HG02852 (cell line): Measurements from ENCODE around the gene TPGS2.
"Not testable (repeated sequence)": the region's sequence is repeated elsewhere in the genome, so short reads cannot be mapped to it uniquely, and the experiment has no call there.

Experiments
- ATAC-seq: cut with Tn5 transposase; IDR thresholded peaks from one replicate; pipeline ENCODE4 v1.9.1; 2021; ENCODE audit warnings: mild to moderate bottlenecking, moderate library complexity; ENCODE audit not compliant: unreplicated experiment

TPGS2 gene

DNA sequence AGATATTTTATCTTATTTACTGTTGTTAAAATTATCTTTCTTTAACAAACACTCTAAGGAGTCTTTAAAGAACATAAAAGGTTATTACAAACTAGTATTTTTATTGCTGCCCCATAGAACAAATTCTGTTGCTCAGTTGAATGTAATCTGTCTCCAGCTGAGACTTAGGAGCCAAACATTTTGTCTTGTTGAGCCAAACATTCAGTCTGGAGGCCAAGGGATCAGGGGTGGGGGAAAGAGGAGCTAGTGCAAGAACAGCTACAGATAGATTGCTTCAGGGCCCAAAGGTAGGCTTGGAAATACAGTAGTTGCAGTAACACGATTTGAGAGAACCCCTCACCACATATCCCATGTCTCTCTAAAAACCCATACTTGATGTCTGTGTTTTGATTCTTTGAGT lies 51.2 kb downstream of the TPGS2 start:
- ATAC-seq = no peak

GRCh38 chr18:36776650-36777049 lies 52.2 kb downstream of the TPGS2 start:
- no peak for ATAC-seq

- ATAC-seq = no peak
Measured at GRCh38 chr18:36775396-36775795, 53.4 kb downstream of the TPGS2 start.

DNA sequence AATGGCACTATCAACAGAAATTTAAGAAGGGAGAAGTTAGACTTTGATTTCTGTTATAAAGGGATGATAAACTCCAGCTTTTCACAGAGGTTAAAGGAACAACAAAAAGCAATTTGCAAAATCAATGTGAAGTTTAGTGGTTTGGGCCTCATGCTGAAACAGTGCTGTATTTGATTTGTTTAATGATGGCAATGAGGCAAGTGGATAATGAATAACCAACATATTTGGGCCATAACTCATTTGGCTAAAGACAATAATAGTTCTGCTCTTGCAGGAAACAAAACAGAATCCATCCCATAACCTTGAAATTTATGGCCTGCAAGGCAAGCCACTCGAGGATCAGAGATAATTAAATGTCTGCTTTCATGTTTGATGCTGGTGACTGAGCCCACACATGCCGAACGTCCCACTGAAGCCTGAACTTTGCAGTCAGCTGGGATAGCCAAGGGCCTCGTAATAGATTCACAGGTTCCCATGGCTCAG lies 56.5 kb downstream of the TPGS2 start:
- no peak for ATAC-seq

DNA sequence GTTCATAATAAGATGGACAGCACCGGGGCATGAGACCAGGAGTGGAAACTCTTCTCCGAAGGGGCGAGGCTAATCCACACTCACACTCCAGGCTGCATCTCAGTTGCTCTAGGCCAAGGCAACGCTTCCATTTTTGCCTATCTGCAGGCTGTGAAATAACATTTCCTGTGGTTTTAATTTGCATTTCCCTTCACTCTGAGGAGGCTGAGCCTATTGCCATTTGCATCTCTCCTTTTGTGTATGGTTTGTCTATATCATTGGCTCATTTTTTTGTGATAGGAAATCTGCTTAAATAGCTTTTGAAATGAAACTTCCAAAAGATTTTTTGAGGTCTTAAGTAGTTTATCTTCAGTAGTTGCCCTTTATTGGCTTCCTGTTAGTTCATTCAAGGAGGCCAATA lies 57.6 kb downstream of the TPGS2 start:
- ATAC-seq = peak; percentile 51

- no peak for ATAC-seq
Measured at GRCh38 chr18:36770315-36770946, 58.4 kb downstream of the TPGS2 start.

- ATAC-seq = no peak
Measured at GRCh38 chr18:36769611-36770314, 59.0 kb downstream of the TPGS2 start.

DNA sequence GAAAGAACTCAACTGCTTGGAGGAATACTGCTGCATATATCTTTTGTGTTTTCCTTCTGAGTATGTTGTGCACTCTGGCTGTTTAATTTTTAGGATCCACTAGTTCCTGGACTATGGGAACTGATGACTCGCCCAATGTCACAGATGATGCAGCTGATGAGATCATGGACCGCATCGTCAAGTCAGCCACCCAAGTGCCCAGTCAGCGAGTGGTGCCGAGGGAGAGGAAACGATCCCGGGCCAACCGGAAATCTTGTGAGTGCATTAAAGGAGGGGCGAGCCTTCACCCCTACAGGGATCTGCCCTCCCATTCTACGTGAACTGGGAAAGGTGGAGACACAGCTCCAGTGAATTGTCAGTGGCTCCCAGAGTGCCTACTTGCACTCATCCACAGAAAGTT lies 59.6 kb downstream of the TPGS2 start:
- ATAC-seq = no peak

DNA sequence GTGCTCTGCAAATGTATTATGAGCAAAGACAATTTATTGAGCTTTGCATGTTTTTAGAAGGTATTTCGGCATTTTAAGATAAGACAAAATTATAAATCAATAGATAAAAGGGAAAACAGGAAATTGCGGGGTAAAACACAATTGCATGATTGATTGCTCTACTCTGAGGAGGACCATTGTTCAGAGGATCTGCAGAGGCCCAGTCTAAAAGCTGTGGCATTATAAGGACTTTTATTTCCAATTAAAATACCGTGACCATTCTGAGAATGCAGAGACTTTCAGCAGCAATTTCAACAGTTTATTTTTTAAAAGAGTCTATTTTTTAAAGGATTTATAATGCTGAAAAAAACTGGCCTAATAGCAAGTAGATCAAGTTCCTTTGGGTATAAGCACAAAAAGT lies 62.0 kb downstream of the TPGS2 start:
- no peak for ATAC-seq

GRCh38 chr18:36762965-36763364 lies 65.8 kb downstream of the TPGS2 start:
- ATAC-seq = not testable (repeated sequence)

DNA sequence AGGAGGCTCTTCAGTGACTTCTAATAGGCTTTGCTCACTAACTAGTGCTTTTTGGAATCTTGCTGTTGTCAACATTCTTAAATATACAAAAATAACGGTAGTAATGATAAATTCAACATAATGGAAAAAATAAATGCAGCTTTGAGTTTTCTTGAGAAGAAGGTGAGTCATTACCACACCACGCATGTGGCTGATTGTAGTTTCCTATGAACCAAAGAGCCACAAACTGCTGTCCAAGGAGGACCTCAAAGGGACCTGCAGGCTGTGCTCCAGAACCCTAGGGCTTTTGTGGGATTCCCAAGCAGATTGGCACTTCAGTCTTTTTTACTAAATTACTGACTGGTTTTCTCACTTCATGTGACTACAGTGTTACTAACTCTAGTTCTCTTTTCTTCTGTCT lies 66.7 kb downstream of the TPGS2 start:
- ATAC-seq = no peak

- no peak for ATAC-seq
Measured at GRCh38 chr18:36761186-36761698, 67.6 kb downstream of the TPGS2 start.

DNA sequence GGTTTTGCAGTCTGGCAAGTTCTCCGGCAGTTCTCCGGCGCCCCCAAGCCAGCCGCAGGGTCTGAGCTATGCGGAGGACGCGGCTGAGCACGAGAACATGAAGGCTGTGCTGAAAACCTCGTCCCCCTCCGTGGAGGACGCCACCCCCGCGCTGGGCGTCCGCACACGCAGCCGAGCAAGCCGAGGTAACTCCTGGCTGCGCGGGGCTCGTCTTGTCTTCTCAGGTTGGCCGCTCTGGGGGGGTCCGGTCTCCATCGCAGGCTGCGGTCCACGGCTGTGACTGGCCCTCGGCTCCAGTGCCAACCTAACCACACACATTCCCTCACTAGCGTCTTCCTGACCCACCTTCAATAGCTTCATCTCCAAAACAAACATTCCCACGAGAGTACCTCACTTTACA lies 68.2 kb downstream of the TPGS2 start:
- no peak for ATAC-seq

- no peak for ATAC-seq
Measured at GRCh38 chr18:36759167-36759776, 69.5 kb downstream of the TPGS2 start.

GRCh38 chr18:36758623-36759022 lies 70.2 kb downstream of the TPGS2 start:
- ATAC-seq = no peak

GRCh38 chr18:36757991-36758390 lies 70.8 kb downstream of the TPGS2 start:
- ATAC-seq = no peak

DNA sequence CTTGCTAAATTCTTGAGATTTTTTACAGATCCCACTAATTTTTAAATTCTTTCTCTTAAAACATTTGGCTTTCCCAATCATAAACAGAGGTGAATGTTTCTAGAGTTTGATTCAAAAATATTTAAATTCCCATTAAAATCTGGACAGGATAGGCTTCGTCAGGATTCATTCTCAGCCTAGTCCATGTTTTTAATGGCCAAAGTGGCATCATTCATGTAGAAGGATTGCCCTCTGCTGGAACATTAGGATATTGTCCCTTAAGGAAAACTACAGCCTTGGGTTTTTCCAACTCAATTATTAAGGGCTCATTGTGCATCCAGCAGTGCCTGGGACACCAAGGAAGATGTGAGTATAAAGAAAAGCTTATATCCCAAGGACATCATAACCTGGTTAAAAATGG lies 71.7 kb downstream of the TPGS2 start:
- ATAC-seq = no peak

- no peak for ATAC-seq
Measured at GRCh38 chr18:36756242-36756641, 72.6 kb downstream of the TPGS2 start.

GRCh38 chr18:36752929-36753865 lies 75.6 kb downstream of the TPGS2 start:
- ATAC-seq = no peak

DNA sequence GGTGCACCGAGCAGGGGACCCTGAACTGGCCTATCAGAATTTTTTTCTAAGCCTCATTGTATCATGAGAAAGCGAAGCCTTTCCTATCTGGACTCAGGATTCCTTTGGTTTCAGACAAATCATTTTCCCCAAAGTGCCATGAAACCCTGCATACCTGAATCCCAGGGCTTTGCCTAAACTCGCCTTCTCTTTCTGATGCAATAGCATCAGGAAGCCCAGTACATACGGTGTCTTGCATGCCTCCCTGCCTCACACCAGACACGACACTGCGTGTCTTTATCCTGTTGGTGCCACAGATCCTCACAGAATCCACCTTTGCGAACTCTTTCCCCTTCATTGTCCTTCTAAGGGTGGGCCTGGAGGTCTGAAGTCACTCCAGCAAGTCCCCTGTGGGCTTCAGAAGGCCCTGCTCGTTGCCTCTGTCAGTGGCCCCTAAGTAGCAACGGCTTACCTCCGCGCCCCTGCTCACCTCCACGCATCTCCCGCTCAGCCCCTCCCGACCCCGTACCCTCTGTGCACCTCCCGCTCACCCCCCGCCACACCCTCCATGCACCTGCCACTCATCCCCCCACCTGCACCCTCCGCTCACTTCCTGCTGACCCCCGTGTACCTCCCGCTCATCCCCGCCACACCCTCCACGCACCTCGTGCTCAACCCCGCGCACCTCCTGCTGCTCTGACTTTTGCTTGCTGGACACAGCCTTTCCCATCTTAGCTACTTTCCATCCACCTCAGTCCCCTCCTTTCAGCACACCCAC lies 83.4 kb downstream of the TPGS2 start:
- ATAC-seq = no peak
